GM19328 (cell line): ENCODE measurements around the gene UBA5.

Source experiments
- ATAC-seq: cut with Tn5 transposase; IDR thresholded peaks from one replicate; pipeline ENCODE4 v1.9.1; 2021; ENCODE audit warnings: mild to moderate bottlenecking, moderate library complexity; ENCODE audit not compliant: unreplicated experiment

The UBA5 gene

GRCh38 chr3:132713977-132714727, 54.0 kb downstream of the UBA5 start:
- no peak for ATAC-seq

DNA sequence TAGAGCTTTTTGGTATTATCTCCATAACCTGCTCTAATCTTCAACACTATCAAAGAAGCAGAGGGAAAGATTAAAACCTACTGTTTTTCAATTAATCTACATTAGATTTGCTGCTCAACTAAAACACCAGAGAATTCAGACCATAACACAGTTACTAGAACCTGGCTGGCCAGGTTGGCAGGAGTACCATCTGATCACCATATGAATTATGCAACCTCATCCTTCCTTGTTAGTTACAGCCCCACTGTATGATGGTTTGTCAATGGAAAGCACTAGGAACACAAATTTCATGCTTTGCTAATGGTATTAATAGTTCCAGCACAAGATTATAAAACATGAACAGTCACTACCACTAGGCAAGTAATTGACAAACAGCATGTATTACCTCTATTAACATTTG, 56.2 kb downstream of the UBA5 start:
- ATAC-seq = no peak

DNA sequence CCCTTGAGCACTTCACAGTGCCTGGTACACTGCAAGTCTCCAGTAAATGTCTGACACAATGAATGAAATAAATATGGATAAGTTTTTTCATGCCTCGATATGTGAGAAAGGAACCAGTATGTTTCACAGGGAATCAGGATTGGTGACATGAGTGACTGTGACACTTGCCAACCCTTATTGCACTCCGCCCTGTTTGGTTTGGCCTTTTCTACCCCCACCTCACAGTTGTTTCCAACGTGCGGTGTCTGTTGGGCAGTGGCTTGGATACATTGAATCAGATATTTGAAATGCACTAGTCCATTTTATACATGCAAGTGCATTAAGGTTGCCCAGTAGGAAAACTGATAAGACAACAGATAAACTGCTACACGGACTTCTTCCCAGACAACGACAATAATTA, 60.1 kb downstream of the UBA5 start:
- ATAC-seq = no peak

GRCh38 chr3:132721479-132722164, 61.5 kb downstream of the UBA5 start:
- ATAC-seq = peak; percentile 19

DNA sequence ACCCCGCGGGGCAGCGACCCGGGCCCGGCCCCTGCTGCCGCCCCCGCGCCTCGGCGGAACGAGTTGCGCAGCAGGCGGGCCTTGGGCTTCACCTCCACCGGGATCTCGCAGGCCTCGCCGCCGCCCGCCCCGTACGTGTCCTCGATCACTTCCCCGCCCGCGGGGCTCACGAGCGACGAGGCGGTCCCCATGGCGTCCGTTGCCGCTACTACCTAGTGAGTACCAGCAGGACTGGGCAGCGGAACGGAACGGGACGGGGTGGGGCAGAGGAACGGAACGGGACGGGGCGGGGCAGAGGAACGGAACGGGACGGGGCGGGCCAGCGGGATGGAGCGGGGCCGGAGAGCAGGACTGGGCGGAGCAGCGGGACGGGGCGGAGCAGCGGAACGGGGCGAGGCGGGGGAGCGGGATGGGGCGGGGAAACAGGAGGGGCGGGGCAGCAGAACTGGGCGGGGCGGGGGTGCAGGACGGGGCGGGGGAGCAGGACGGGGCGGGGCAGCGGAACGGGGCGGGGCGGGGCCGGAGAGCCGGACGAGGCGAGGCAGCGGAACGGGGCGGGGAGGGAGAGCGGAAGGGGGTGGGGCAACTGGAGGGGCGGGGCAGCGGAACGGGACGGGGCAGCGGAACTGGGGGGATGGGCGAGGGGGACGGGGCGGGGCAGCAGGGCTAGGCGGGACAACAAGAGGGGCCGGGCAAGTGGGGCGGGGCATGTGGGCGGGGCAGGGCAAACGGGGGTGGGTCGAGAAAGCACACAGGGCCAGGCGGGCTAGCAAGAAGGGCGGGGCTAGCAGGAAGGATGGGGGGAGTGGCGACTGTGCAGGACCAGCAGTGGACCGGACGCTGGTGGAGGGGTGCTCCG, 62.3 kb downstream of the UBA5 start, which contains the start of gene NPHP3:
TSS of gene NPHP3 (minus strand) at position 245 of the 859 bp plus-strand sequence. CDS start at position 191, 54 bp downstream.
- ATAC-seq = peak; percentile 80

- ATAC-seq = no peak
Observed at GRCh38 chr3:132723024-132723950, 63.2 kb downstream of the UBA5 start.

GRCh38 chr3:132726341-132726823, 66.3 kb downstream of the UBA5 start:
- no peak for ATAC-seq
